Gastroesophageal sphincter (tissue), 4 donors: ENCODE data around the gene GATAD2A. TPM values are rescaled to one million over a fixed set of nuclear protein-coding genes. Genes with fewer than 3 reads are reported as not detected.

Experiments
- ATAC-seq: fragments of 150-250 bp; one replicate; pipeline ENCODE4 v1.9.1; 2016; ENCODE audit warnings: mild to moderate bottlenecking, moderate library complexity
- H3K27ac ChIP-seq, 4 donors: fragments of 200-600 bp; sonication (generic) in 3 of 4; 1 replicate in 3 of 4; 2 replicates in 1 of 4; pipeline ENCODE4 v1.5.1; 2016 to 2019
- H3K27me3 ChIP-seq: fragments of 200-600 bp; sonication (generic); one replicate; pipeline ENCODE4 v1.5.1; 2019
- H3K36me3 ChIP-seq, 2 donors: fragments of 200-600 bp; sonication (generic); one replicate each; pipeline ENCODE4 v1.5.1; 2019; ENCODE audit warnings: control low read depth in 1 of 2
- H3K4me1 ChIP-seq, 3 donors: fragments of 200-600 bp; sonication (generic); 1 replicate in 2 of 3; 2 replicates in 1 of 3; pipeline ENCODE4 v1.5.1; 2016 to 2019; ENCODE audit warnings: control low read depth in 2 of 3
- H3K4me3 ChIP-seq, 2 donors: fragments of 200-600 bp; sonication (generic); one replicate each; pipeline ENCODE4 v1.5.1; 2019; ENCODE audit warnings: mild to moderate bottlenecking in 1 of 2, moderate library complexity in 1 of 2
- H3K9me3 ChIP-seq, 3 donors: fragments of 200-600 bp; sonication (generic); one replicate each; pipeline ENCODE4 v1.5.1; 2017 to 2019; ENCODE audit warnings: control low read depth in 2 of 3
- CTCF ChIP-seq, 4 experiments: fragments of 200-600 bp in 2 of 4; fragments of 450-650 bp in 2 of 4; sonication (generic) in 1 of 4; IDR thresholded peaks; one replicate each; pipeline ENCODE4 v1.5.1; 2017 to 2019; ENCODE audit warnings: antibody characterized with exemption in 4 of 4, mild to moderate bottlenecking in 2 of 4, moderate library complexity in 2 of 4
- EP300 ChIP-seq: sonication (generic); formaldehyde crosslinking; IDR thresholded peaks from one replicate; pipeline ENCODE4 v1.6.1; 2017; ENCODE audit warnings: antibody characterized with exemption, mild to moderate bottlenecking
- POLR2A ChIP-seq, 2 donors: fragments of 450-650 bp; IDR thresholded peaks; one replicate each; pipeline ENCODE4 v1.6.1; 2017; ENCODE audit warnings: antibody characterized with exemption in 2 of 2, mild to moderate bottlenecking in 2 of 2, moderate library complexity in 1 of 2
- POLR2AphosphoS5 ChIP-seq: sonication (generic); formaldehyde crosslinking; IDR thresholded peaks from one replicate; pipeline ENCODE4 v1.6.1; 2017; ENCODE audit warnings: antibody characterized with exemption
- WGBS, 2 donors: methylation state at CpG; one replicate each; pipeline ENCODE4 v1.1.5; 2018; ENCODE audit warnings: low coverage in 1 of 2; 5-methylcytosine and 5-hydroxymethylcytosine counted together
- total RNA-seq, 4 donors: library from RNA; depleted of rRNA; stranded (reverse); fragments of >200 nt; gene quantifications; one replicate each; pipeline ENCODE4 v1.1.0, GENCODE V29; 2016

GATAD2A gene
- total RNA-seq, 4 donors from 2014 or later = 30.9 to 69.0 (median 36.6) TPM

DNA sequence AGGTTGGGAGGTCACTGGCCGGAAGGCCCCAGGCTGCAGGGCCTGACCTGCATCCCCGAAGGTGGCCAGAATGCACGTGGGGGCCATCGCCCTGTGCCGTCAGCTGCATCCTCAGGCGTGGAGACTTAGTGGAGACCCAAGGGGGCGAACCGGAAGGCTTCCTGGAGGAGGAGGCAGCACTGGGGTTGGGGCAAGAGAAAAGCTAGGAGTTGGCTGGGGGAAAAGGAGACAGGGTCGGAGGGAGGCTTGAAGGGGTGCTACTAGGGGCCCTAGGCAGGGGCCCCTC lies 121.8 kb downstream of the GATAD2A start:
- no peak for ATAC-seq
- H3K36me3 ChIP-seq = peaks cover 0 to 53% of the 10 kb centered on the region in 2 donors
- peak overlapping the region in 1 of 4 donors; percentile 9 for H3K27ac ChIP-seq
- no peaks in the 10 kb centered on the region for H3K9me3 ChIP-seq
- H3K4me1 ChIP-seq = peaks cover 0 to 46% (median 0%) of the 10 kb centered on the region in 3 donors
- no peak overlapping the region for H3K4me3 ChIP-seq
- no peaks in the 10 kb centered on the region for H3K27me3 ChIP-seq
- no peak for TF ChIP-seq POLR2AphosphoS5
- no peak for TF ChIP-seq CTCF (IDR thresholded peaks at IDR 0.05)
- TF ChIP-seq EP300 = no peak
- no peak for TF ChIP-seq POLR2A (IDR thresholded peaks at IDR 0.05)
- WGBS, 2 donors = 91% methylated on average over 8 of the region's 9 CpGs; no CpG with 5 or more reads in 1 of the 2 donors

DNA sequence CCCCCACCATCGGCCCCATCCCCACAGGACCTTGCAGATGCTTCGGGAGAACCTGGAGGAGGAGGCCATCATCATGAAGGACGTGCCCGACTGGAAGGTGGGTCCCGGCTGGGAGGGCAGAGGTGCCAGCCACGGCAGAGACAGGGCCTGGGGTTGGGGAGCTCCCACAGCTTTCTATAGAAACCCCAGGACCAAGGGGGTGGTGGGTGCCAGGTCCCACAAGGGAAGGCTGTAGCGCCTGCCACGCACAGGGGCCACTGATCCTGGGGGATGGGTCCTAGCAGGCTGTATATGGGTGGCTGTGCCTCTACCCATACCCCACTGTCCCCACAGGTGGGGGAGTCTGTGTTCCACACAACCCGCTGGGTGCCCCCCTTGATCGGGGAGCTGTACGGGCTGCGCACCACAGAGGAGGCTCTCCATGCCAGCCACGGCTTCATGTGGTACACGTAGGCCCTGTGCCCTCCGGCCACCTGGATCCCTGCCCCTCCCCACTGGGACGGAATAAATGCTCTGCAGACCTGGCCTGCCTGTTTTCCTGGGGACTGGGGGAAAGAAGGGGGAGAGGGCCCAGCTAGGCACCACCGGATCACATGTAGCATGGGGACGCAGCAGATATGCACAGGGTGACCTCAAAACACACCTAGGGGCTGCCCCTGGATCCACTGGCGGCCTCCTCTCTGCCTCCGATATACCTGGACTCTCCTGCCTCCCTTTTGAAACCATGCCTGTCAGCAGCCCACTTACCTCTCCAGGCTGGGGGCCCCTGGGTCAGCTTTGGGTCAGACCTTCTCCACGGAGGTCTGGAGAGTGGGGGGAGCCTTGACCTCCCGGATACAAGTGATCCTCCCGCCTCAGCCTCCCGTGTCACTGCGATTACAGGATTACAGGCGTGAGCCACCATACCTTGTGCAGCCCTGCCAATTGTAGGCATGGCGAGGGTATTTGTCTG lies 122.5 kb downstream of the GATAD2A start:
- no peak for ATAC-seq
- Histone ChIP-seq H3K4me1 (peaks cover 0 to 51% (median 0%) of the 10 kb centered on the region in 3 donors), H3K9me3 (no peaks in the 10 kb centered on the region), H3K27ac (no peak overlapping the region), H3K27me3 (no peaks in the 10 kb centered on the region), H3K4me3 (no peak overlapping the region), H3K36me3 (peaks cover 0 to 53% of the 10 kb centered on the region in 2 donors)
- WGBS, 2 donors = no CpG with 5 or more reads among the region's 27 CpGs
- no peak for TF ChIP-seq POLR2AphosphoS5
- TF ChIP-seq POLR2A (IDR thresholded peaks at IDR 0.05) = no peak
- no peak for TF ChIP-seq EP300
- TF ChIP-seq CTCF (IDR thresholded peaks at IDR 0.05) = no peak

GRCh38 chr19:19528721-19529490 lies 123.4 kb downstream of the GATAD2A start, which contains the start of gene YJEFN3:
Gene YJEFN3 (plus strand): TSS chr19:19528911. CDS start chr19:19528933, 22 bp downstream.
- Histone ChIP-seq H3K27me3 (no peaks in the 10 kb centered on the region), H3K36me3 (peaks cover 0 to 47% of the 10 kb centered on the region in 2 donors), H3K9me3 (no peaks in the 10 kb centered on the region), H3K27ac (peak within 1 kb of the TSS in 1 of 4 donors; percentile 3), H3K4me1 (peaks cover 0 to 51% (median 0%) of the 10 kb centered on the region in 3 donors), H3K4me3 (peak within 1 kb of the TSS in 1 of 2 donors; percentile 35)
- WGBS, 2 donors = no CpG with 5 or more reads among the region's 50 CpGs
- TF ChIP-seq EP300 (no peak), CTCF (IDR thresholded peaks at IDR 0.05) (no peak)
- peak; percentile 61 for ATAC-seq

GRCh38 chr19:19529783-19530422 lies 124.4 kb downstream of the GATAD2A start:
- 70% methylated on average over 2 to 5 of the region's 11 CpGs for WGBS, 2 donors
- H3K27me3 ChIP-seq = no peaks in the 10 kb centered on the region
- TF ChIP-seq CTCF (IDR thresholded peaks at IDR 0.05) (no peak), POLR2AphosphoS5 (no peak), EP300 (no peak), POLR2A (IDR thresholded peaks at IDR 0.05) (no peak)
- no peak for ATAC-seq
- peaks cover 0 to 50% (median 0%) of the 10 kb centered on the region in 3 donors for H3K4me1 ChIP-seq
- no peaks in the 10 kb centered on the region for H3K9me3 ChIP-seq
- H3K4me3 ChIP-seq = no peak overlapping the region
- H3K27ac ChIP-seq = no peak overlapping the region
- peaks cover 0 to 37% of the 10 kb centered on the region in 2 donors for H3K36me3 ChIP-seq
